ENCODE data around the gene PRKD2. TPM values are rescaled to one million over a fixed set of nuclear protein-coding genes. Genes with fewer than 3 reads are reported as not detected.
A peak's percentile ranks its signal among the peaks of the same experiment; 100 is the strongest.

Gene PRKD2
- total and polyA plus RNA-seq, 10 of the 15 experiments (the other 5 are each of a cell fraction or from before 2014, with no cell fraction given): 2.3 to 98.8 (median 32.9) TPM

- DNase-seq (ENCODE audit: low read depth, low spot score) (no peak), FAIRE-seq (no peak), ATAC-seq (no peak)
- Histone ChIP-seq H2AFZ (ENCODE audit: control insufficient read depth, low read depth, low read length) (no peak overlapping the region), H3K4me2 (ENCODE audit: control insufficient read depth, insufficient read depth) (no peak overlapping the region), H3K27me3 (replicated peaks in 1 of 2; ENCODE audit: control insufficient read depth in 2 of 2, insufficient read depth in 2 of 2, low read length in 1 of 2) (no peaks in the 10 kb centered on the region), H3K79me2 (ENCODE audit: control insufficient read depth, insufficient read depth, low read length) (peaks cover 3% of the 10 kb centered on the region), H3K4me3 (no peak overlapping the region), H3K9ac (ENCODE audit: control insufficient read depth, insufficient read depth, low read length) (no peak overlapping the region), H3K4me1 (ENCODE audit: control insufficient read depth, insufficient read depth, low read length) (peaks cover 10% of the 10 kb centered on the region), H3K9me3 (replicated peaks; ENCODE audit: control insufficient read depth, insufficient read depth, low read length) (no peaks in the 10 kb centered on the region), H3K36me3 (ENCODE audit: control insufficient read depth in 2 of 2, insufficient read depth in 2 of 2, low read length in 1 of 2) (peaks cover 32 to 62% of the 10 kb centered on the region in 2 experiments), H3K27ac (ENCODE audit: control insufficient read depth, insufficient read depth) (no peak overlapping the region), H4K20me1 (ENCODE audit: control insufficient read depth, insufficient read depth) (no peaks in the 10 kb centered on the region; the same call in 1 of the 2 replicates)
- RAD21 ChIA-PET (ENCODE audit: unreplicated experiment): no interaction called here
- in situ Hi-C loops (cut with MboI): no loop called here
- intact Hi-C loops (cut with micrococcal nuclease; ENCODE audit: unreplicated experiment): no loop called here
- CTCF ChIA-PET: no interaction called here
- TF ChIP-seq JUND (IDR thresholded peaks at IDR 0.05; ENCODE audit: low read depth, low read length) (no peak), JUNB (IDR thresholded peaks at IDR 0.05) (no peak), CUX1 (IDR thresholded peaks at IDR 0.05; ENCODE audit: insufficient replicate concordance, low read depth, low read length) (no peak), NFYA (IDR thresholded peaks at IDR 0.05; ENCODE audit: borderline replicate concordance, low read depth, low read length) (no peak), CHD1 (IDR thresholded peaks at IDR 0.05; ENCODE audit: low read depth, low read length) (no peak), NR2C1 (IDR thresholded peaks at IDR 0.05) (no peak), MXI1 (IDR thresholded peaks at IDR 0.05; ENCODE audit: low read depth, low read length) (no peak), STAT1 (conservative IDR thresholded peaks at IDR 0.05) (no peak), FOS (IDR thresholded peaks at IDR 0.05; ENCODE audit: borderline replicate concordance, extremely low read depth, insufficient read length) (no peak), ZNF687 (IDR thresholded peaks at IDR 0.05) (no peak)
- TSS peak; percentile 28 for BruUV-seq (replicated peaks)
- WGBS (ENCODE audit: insufficient coverage, insufficient replicate concordance, low lambda C conversion rate, missing lambda C conversion rate): 91% methylated on average over 11 of the region's 11 CpGs
- SMC1A ChIA-PET (ENCODE audit: uncharacterized antibody, unreplicated experiment): no interaction called here
- POLR2A ChIA-PET: no interaction called here
These were observed 16.9 kb upstream of the PRKD2 start for GRCh38 chr19:46733690-46734292.

All from GM12878 (cell line).